ENCODE measurements around the gene PCDHGB1. TPM values are rescaled to one million over a fixed set of nuclear protein-coding genes. Genes with fewer than 3 reads are reported as not detected.

PCDHGB1 gene
- total RNA-seq, 1 experiment from 2014 or later, result 2.0 TPM

DNA sequence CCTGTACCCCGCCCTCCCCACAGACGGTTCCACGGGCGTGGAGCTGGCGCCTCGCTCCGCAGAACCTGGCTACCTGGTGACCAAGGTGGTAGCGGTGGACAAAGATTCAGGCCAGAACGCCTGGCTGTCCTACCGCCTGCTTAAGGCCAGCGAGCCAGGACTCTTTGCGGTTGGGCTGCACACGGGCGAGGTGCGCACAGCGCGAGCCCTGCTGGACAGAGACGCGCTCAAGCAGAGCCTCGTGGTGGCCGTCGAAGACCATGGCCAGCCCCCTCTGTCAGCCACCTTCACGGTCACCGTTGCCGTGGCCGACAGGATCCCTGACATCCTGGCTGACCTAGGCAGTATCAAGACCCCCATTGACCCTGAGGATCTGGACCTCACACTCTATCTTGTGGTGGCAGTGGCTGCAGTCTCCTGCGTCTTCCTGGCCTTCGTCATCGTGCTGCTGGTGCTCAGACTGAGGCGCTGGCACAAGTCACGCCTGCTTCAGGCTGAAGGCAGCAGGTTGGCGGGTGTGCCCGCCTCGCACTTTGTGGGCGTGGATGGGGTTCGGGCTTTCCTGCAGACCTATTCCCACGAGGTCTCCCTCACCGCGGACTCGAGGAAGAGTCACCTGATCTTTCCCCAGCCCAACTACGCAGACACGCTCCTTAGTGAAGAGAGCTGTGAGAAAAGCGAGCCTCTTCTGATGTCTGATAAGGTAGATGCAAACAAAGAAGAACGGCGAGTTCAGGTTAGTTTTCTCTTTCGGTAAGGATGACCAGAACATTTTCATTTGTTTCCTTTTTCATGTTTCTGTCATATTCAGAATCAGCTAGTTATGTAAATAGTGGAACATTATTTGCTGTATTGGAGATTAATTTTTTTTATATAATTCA lies 16.4 kb downstream of the PCDHGB1 start:
- Histone ChIP-seq H3K36me3 (ENCODE audit: control insufficient read depth, insufficient read depth, low read length) (no peaks in the 10 kb centered on the region), H3K4me1 (ENCODE audit: control insufficient read depth, insufficient read depth, low read length) (no peaks in the 10 kb centered on the region), H3K4me3 (ENCODE audit: low read depth in 2 of 2, low read length in 2 of 2) (no peak overlapping the region), H3K27me3 (ENCODE audit: control insufficient read depth, insufficient read depth, low read length) (no peaks in the 10 kb centered on the region), H3K27ac (ENCODE audit: low read length) (no peak overlapping the region), H3K9me3 (ENCODE audit: control insufficient read depth, insufficient read depth, low read depth, low read length) (peaks cover 13% of the 10 kb centered on the region; the same call in 1 of the 2 replicates)
- TF ChIP-seq SIN3A (IDR thresholded peaks at IDR 0.05; ENCODE audit: borderline replicate concordance, insufficient read depth, low read depth, low read length) (no peak), TCF7L2 (IDR thresholded peaks at IDR 0.05; ENCODE audit: low read depth, low read length) (no peak), POLR2AphosphoS5 (IDR thresholded peaks at IDR 0.05; ENCODE audit: low read depth, low read length) (no peak)
- TF ChIP-seq, protein P1, sequence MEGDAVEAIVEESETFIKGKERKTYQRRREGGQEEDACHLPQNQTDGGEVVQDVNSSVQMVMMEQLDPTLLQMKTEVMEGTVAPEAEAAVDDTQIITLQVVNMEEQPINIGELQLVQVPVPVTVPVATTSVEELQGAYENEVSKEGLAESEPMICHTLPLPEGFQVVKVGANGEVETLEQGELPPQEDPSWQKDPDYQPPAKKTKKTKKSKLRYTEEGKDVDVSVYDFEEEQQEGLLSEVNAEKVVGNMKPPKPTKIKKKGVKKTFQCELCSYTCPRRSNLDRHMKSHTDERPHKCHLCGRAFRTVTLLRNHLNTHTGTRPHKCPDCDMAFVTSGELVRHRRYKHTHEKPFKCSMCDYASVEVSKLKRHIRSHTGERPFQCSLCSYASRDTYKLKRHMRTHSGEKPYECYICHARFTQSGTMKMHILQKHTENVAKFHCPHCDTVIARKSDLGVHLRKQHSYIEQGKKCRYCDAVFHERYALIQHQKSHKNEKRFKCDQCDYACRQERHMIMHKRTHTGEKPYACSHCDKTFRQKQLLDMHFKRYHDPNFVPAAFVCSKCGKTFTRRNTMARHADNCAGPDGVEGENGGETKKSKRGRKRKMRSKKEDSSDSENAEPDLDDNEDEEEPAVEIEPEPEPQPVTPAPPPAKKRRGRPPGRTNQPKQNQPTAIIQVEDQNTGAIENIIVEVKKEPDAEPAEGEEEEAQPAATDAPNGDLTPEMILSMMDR (IDR thresholded peaks at IDR 0.05), result no peak
- TF ChIP-seq, protein P2, sequence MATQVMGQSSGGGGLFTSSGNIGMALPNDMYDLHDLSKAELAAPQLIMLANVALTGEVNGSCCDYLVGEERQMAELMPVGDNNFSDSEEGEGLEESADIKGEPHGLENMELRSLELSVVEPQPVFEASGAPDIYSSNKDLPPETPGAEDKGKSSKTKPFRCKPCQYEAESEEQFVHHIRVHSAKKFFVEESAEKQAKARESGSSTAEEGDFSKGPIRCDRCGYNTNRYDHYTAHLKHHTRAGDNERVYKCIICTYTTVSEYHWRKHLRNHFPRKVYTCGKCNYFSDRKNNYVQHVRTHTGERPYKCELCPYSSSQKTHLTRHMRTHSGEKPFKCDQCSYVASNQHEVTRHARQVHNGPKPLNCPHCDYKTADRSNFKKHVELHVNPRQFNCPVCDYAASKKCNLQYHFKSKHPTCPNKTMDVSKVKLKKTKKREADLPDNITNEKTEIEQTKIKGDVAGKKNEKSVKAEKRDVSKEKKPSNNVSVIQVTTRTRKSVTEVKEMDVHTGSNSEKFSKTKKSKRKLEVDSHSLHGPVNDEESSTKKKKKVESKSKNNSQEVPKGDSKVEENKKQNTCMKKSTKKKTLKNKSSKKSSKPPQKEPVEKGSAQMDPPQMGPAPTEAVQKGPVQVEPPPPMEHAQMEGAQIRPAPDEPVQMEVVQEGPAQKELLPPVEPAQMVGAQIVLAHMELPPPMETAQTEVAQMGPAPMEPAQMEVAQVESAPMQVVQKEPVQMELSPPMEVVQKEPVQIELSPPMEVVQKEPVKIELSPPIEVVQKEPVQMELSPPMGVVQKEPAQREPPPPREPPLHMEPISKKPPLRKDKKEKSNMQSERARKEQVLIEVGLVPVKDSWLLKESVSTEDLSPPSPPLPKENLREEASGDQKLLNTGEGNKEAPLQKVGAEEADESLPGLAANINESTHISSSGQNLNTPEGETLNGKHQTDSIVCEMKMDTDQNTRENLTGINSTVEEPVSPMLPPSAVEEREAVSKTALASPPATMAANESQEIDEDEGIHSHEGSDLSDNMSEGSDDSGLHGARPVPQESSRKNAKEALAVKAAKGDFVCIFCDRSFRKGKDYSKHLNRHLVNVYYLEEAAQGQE (IDR thresholded peaks at IDR 0.05; ENCODE audit: insufficient read depth in 1 of 2, low read depth in 2 of 2, low read length in 1 of 2), result no peak
- CTCF ChIA-PET, result no interaction called here
- ATAC-seq (no peak), DNase-seq (ENCODE audit: low read depth, low spot score) (no peak)
- intact Hi-C loops (cut with micrococcal nuclease; ENCODE audit: unreplicated experiment), result loop anchor here (10.0 kb wide), 1 partner anchor 49 kb away; the partner anchor contains the start of genes PCDHGA10 and PCDHGB7
- BruUV-seq (replicated peaks), result no TSS peak
- POLR2A ChIA-PET, result no interaction called here
- in situ Hi-C loops (cut with HindIII; ENCODE audit: low pct_unique_long_range_greater_than_20kb, low sequenced_read_pairs), result no loop called here

DNA sequence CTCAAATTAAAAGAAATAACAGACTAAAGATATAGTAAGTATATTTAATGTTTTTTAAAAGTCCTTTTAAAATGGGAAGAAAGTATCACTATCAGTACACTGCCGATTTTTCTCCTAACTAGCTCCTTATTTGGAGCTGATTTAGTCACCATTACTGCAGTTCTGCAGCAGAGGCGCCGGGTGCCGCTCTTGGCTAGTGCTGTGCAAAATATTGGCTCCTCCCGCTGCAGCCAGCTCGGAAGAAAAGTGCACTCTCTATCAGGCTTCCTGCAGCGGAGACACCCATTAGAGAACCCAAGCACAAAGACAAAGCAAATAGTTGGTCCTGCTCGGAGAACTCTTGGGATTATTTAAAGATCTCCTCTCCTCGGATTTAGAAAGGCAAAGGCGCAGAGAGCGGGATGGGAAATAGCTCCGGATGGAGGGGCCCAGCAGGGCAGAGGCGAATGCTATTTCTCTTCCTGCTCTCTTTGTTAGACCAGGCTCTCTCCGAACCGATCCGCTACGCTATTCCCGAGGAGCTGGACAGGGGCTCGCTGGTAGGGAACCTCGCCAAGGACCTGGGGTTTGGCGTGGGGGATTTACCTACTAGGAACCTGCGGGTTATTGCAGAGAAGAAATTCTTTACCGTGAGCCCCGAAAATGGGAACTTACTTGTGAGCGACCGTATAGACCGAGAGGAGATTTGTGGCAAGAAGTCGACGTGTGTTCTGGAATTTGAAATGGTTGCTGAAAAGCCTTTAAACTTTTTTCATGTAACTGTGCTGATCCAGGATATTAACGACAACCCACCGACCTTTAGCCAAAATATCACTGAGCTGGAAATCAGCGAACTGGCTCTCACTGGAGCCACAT lies 20.3 kb downstream of the PCDHGB1 start, which contains the start of gene PCDHGB3:
PCDHGB3 (plus strand) TSS at position 249 of the 855 bp plus-strand sequence; CDS start at position 402, 153 bp downstream.
- Histone ChIP-seq H3K27ac (ENCODE audit: low read length) (no peak within 1 kb of the TSS), H3K27me3 (ENCODE audit: control insufficient read depth, insufficient read depth, low read length) (no peaks in the 10 kb centered on the region), H3K9me3 (ENCODE audit: control insufficient read depth, insufficient read depth, low read depth, low read length) (peaks cover 7% of the 10 kb centered on the region; the same call in 1 of the 2 replicates), H3K4me1 (ENCODE audit: control insufficient read depth, insufficient read depth, low read length) (no peaks in the 10 kb centered on the region), H3K36me3 (ENCODE audit: control insufficient read depth, insufficient read depth, low read length) (no peaks in the 10 kb centered on the region), H3K4me3 (ENCODE audit: low read depth in 2 of 2, low read length in 2 of 2) (no peak within 1 kb of the TSS)
- intact Hi-C loops (cut with micrococcal nuclease; ENCODE audit: unreplicated experiment), result loop anchor here (10.0 kb wide), 1 partner anchor 45 kb away; the partner anchor contains the start of genes PCDHGA10 and PCDHGB7
- CTCF ChIA-PET, result interaction anchor here (0.7 kb wide), 1 partner anchor 147 kb away, joined by 3 read pairs; the partner anchor contains the start of gene PCDHB14
- ATAC-seq (no peak), DNase-seq (ENCODE audit: low read depth, low spot score) (no peak)
- POLR2A ChIA-PET, result no interaction called here
- no TSS peak for BruUV-seq (replicated peaks)
- TF ChIP-seq POLR2AphosphoS5 (IDR thresholded peaks at IDR 0.05; ENCODE audit: low read depth, low read length) (no peak), TCF7L2 (IDR thresholded peaks at IDR 0.05; ENCODE audit: low read depth, low read length) (no peak), SIN3A (IDR thresholded peaks at IDR 0.05; ENCODE audit: borderline replicate concordance, insufficient read depth, low read depth, low read length) (no peak)
- TF ChIP-seq, protein P2 (IDR thresholded peaks at IDR 0.05; ENCODE audit: insufficient read depth in 1 of 2, low read depth in 2 of 2, low read length in 1 of 2), result no peak
- TF ChIP-seq, protein P1 (IDR thresholded peaks at IDR 0.05), result no peak
- in situ Hi-C loops (cut with HindIII; ENCODE audit: low pct_unique_long_range_greater_than_20kb, low sequenced_read_pairs), result no loop called here
